ENCODE measurements around the gene SETDB1.
"Not testable (repeated sequence)": the region's sequence is repeated elsewhere in the genome, so short reads cannot be mapped to it uniquely, and the experiment has no call there.

Gene SETDB1

DNA sequence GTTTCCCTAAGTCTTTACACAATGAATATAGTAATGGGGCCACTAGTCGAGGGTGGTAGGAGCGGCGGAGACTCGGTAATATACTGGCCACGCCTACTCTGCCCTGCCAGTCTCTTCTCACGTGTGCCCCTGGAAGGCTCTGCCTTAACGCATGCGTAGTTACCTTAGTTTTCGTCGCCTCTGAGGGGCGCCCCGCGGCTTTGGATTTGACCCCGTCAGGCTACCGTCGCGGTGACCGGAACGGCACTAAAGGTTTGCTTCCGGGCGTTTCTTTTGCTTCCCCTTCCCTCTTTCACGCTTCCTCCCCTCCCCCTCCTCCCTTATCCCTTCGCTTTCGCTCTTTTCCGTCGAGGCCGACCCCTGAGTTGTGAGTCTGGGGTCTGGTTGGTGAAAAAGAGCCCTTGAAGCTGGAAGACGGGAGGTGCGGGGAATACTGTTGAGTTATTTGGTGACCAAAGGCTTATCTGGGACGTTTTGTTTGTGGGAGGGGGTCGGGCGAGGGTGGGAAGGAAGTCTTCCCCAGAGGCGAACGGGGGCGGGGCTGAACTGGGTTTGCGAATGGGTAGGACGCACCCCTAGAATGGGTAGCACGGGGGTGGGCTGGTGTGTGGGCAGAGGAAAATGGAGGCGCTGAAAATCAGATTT lies at the start of gene SETDB1:
Gene SETDB1, plus strand, starts transcription at position 267 of the 645 bp plus-strand sequence. CDS start 1,352 bp downstream, outside the sequence.
- DNase-seq (ENCODE audit: low read depth), result peak; percentile 78
- peak within 1 kb of the TSS; percentile 93 for H3K4me3 ChIP-seq (ENCODE audit: control insufficient read depth, low read depth, low read length)
- TF ChIP-seq, protein P1, sequence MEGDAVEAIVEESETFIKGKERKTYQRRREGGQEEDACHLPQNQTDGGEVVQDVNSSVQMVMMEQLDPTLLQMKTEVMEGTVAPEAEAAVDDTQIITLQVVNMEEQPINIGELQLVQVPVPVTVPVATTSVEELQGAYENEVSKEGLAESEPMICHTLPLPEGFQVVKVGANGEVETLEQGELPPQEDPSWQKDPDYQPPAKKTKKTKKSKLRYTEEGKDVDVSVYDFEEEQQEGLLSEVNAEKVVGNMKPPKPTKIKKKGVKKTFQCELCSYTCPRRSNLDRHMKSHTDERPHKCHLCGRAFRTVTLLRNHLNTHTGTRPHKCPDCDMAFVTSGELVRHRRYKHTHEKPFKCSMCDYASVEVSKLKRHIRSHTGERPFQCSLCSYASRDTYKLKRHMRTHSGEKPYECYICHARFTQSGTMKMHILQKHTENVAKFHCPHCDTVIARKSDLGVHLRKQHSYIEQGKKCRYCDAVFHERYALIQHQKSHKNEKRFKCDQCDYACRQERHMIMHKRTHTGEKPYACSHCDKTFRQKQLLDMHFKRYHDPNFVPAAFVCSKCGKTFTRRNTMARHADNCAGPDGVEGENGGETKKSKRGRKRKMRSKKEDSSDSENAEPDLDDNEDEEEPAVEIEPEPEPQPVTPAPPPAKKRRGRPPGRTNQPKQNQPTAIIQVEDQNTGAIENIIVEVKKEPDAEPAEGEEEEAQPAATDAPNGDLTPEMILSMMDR (IDR thresholded peaks at IDR 0.05; ENCODE audit: control insufficient read depth, insufficient read depth, low read depth, low read length, missing control alignments), result no peak

DNA sequence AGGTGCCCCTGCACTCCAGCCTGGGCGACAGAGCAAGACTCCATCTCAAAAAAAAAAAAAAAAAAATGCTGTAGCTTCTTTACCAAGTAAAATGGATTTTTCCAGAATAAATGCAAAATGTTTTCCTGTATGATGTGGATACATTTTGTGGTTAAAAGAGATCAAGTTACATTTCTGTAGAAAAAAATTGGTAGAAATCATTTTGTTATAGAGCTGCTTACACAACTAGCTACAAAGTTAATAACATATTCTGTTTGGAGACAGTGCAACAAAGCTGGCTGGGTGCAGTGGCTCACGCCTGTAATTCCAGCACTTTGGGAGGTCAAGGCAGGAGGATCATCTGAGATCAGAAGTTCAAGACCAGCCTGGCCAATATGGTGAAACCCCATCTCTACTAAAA lies 47.2 kb upstream of the SETDB1 start:
- H3K4me3 ChIP-seq (ENCODE audit: control insufficient read depth, low read depth, low read length); DNase-seq (ENCODE audit: low read depth): not testable (repeated sequence)

DNA sequence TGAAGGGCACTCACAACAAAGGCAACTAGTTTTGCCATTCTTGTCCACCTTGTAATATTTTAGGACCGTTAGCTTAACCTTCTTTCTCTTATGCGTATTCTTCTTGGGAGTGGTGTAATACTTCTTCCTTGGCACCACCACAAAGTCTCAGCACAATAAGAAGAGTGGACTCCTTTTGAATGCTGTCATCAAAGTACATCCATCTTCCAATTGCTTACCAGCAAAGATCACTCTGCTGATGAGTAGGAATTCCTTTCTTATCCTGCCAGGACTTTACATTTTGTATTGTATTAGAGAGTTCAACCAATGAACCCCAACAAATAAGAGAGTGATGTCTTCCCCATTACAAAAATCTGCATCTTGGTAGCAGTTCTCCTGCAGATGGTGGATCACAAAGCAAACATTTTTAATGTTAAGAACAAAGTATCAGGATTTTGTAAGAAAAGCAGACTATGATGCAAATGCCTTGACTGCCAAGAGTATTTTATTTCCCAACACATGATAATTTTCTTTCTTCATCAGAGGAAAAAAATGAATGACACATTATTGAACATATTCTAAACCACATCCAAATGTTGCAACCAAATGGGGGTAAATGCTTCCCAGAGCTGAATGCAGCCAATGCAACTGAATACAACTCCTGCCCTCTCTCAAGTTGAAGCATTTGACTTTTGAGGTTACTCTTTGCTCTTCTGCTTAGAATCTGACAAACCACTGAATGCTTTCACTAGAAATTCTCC lies 44.7 kb upstream of the SETDB1 start:
- H3K4me3 ChIP-seq (ENCODE audit: control insufficient read depth, low read depth, low read length), result no peak overlapping the region
- TF ChIP-seq, protein P1 (IDR thresholded peaks at IDR 0.05; ENCODE audit: control insufficient read depth, insufficient read depth, low read depth, low read length, missing control alignments), result no peak
- DNase-seq (ENCODE audit: low read depth), result peak; percentile 96

DNA sequence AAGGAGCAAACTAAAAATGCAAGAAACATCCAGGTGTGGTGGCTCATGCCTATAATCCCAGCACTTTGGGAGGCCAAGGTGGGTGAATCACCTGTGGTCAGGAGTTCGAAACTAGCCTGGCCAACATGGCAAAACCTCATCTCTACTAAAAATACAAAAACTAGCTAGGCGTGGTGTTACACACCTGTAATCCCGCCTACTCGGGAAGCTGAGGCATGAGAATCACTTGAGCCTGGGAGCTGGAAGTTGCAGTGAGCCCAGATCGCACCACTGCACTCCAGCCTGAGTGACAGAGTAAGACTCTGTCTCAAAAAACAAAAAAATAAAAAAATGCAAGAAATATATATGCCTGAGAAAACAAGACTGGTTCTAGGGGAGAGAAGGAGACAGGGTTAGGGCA lies 43.0 kb upstream of the SETDB1 start:
- not testable (repeated sequence) for DNase-seq (ENCODE audit: low read depth); H3K4me3 ChIP-seq (ENCODE audit: control insufficient read depth, low read depth, low read length)

DNA sequence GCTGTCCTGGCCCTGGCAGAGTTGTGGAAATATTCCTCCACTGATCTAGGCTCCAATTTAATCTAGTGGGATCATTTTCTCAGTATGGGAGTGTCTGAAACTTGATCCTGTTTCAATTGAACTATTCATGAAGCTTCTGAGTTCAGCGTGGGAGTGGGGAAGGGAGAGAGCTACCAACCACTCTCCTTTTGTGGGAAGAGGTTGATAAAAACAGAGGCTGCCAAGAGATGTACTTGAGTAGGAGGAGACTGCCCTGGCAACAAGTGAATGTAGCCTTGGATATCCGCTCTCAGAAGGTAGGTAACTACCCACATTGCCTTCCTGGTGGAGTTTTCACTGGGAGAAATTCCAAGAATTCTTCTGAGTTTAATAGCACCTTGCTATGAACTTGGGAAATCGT lies 39.1 kb upstream of the SETDB1 start, which contains the start of gene CTXND2:
Gene CTXND2, plus strand, starts transcription at position 119 of the 400 bp plus-strand sequence. CDS start 25,179 bp downstream, outside the sequence.
- DNase-seq (ENCODE audit: low read depth), result no peak
- TF ChIP-seq, protein P1 (IDR thresholded peaks at IDR 0.05; ENCODE audit: control insufficient read depth, insufficient read depth, low read depth, low read length, missing control alignments), result no peak
- no peak within 1 kb of the TSS for H3K4me3 ChIP-seq (ENCODE audit: control insufficient read depth, low read depth, low read length)

DNA sequence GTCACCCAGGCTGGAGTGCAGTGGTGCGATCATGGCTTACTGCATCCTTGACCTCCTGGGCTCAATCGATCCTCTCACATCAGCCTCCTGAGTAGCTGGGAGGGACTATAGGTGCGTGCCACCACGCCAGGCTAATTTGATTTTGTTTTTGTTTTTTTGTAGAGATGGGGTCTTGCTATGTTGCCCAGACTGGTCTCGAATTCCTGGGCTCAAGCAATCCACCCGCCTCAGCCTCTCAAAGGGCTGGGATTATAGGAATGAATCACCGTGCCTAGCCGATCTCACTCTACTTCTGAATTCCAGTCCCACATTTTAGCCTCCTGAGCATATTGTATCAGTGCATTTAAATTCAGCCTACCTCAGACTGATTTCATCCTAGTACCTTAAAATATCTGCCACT lies 37.4 kb upstream of the SETDB1 start:
- H3K4me3 ChIP-seq (ENCODE audit: control insufficient read depth, low read depth, low read length), result no peak overlapping the region
- TF ChIP-seq, protein P1 (IDR thresholded peaks at IDR 0.05; ENCODE audit: control insufficient read depth, insufficient read depth, low read depth, low read length, missing control alignments), result no peak
- DNase-seq (ENCODE audit: low read depth), result no peak

DNA sequence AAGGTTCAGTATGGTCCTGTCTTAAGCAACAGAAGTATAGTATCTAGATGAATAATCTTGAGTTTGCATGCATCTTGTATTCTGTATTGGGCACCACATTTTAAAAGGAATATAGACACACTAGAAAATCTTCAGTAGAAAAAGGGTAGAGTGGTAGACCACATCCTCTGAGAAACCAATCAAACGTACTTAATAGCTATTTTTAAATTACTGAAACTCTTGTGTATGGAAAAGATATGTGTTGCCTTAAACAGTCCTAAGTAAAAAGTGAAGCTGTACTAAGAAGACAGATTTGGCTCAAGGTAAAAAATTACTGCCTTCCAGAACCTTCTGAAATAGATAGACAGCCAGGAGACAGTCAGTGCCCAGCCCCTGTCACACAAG lies 36.1 kb upstream of the SETDB1 start:
- TF ChIP-seq, protein P1 (IDR thresholded peaks at IDR 0.05; ENCODE audit: control insufficient read depth, insufficient read depth, low read depth, low read length, missing control alignments), result no peak
- H3K4me3 ChIP-seq (ENCODE audit: control insufficient read depth, low read depth, low read length), result no peak overlapping the region
- no peak for DNase-seq (ENCODE audit: low read depth)

All from AG09309 (cell line).